Activated naive CD8-positive, alpha-beta T cell treated with anti-CD3 and anti-CD28 coated beads, Interleukin-2, amount 10 ng/mL, durations not matched to agents 7 days and 5 days (primary cell): ENCODE measurements around the gene ATP4B. TPM values are rescaled to one million over a fixed set of nuclear protein-coding genes. Genes with fewer than 3 reads are reported as not detected.

Experiments
- ATAC-seq: fragments of 150-1000 bp; cut with Tn5 transposase; one replicate; pipeline ENCODE4 v1.10.0; 2021; ENCODE audit warnings: low read depth, moderate library complexity
- POLR2A ChIA-PET: fragments of 350-600 bp; sonication (Branson Sonifier 250); formaldehyde crosslinking; loops from one replicate; lab custom pipeline; 2021; ENCODE audit warnings: antibody characterized with exemption; lab: Charles Lee
- DNase-seq: peaks from one replicate; pipeline ENCODE4 v3.0.0; 2021
- H3K27ac Mint-ChIP-seq: one replicate; pipeline ENCODE4 v1.8.0; 2022; ENCODE audit warnings: mild to moderate bottlenecking, mixed read lengths
- H3K27me3 Mint-ChIP-seq: one replicate; pipeline ENCODE4 v1.8.0; 2022; ENCODE audit warnings: mild to moderate bottlenecking, moderate library complexity, mixed read lengths
- H3K36me3 Mint-ChIP-seq: one replicate; pipeline ENCODE4 v1.8.0; 2021; ENCODE audit warnings: mild to moderate bottlenecking, mixed read lengths
- H3K4me1 Mint-ChIP-seq: one replicate; pipeline ENCODE4 v1.8.0; 2021; ENCODE audit warnings: mixed read lengths
- H3K4me3 Mint-ChIP-seq: one replicate; pipeline ENCODE4 v1.8.0; 2022; ENCODE audit warnings: mild to moderate bottlenecking, moderate library complexity, mixed read lengths
- H3K9me3 Mint-ChIP-seq: one replicate; pipeline ENCODE4 v1.8.0; 2021; ENCODE audit warnings: mixed read lengths
- total RNA-seq, 2 experiments: library from RNA; stranded (reverse); gene quantifications; one replicate each; pipeline ENCODE4 v1.2.3, GENCODE V29; 2021

ATP4B gene
- total RNA-seq, 2 experiments from 2014 or later: not detected

GRCh38 chr13:113664751-113665596 lies 7.0 kb upstream of the ATP4B start:
- Mint-ChIP-seq H3K4me1 (no peaks in the 10 kb centered on the region), H3K4me3 (no peak overlapping the region), H3K27ac (no peak overlapping the region), H3K9me3 (peaks cover 9% of the 10 kb centered on the region), H3K36me3 (no peaks in the 10 kb centered on the region), H3K27me3 (peaks cover 17% of the 10 kb centered on the region)
- ATAC-seq: no peak
- POLR2A ChIA-PET: no interaction called here
- DNase-seq: peak; percentile 25

GRCh38 chr13:113663934-113664333 lies 5.9 kb upstream of the ATP4B start:
- Mint-ChIP-seq H3K27me3 (peaks cover 17% of the 10 kb centered on the region), H3K4me1 (no peaks in the 10 kb centered on the region), H3K27ac (no peak overlapping the region), H3K36me3 (no peaks in the 10 kb centered on the region), H3K9me3 (peaks cover 9% of the 10 kb centered on the region), H3K4me3 (no peak overlapping the region)
- POLR2A ChIA-PET: no interaction called here
- ATAC-seq: no peak
- DNase-seq: peak; percentile 8

DNA sequence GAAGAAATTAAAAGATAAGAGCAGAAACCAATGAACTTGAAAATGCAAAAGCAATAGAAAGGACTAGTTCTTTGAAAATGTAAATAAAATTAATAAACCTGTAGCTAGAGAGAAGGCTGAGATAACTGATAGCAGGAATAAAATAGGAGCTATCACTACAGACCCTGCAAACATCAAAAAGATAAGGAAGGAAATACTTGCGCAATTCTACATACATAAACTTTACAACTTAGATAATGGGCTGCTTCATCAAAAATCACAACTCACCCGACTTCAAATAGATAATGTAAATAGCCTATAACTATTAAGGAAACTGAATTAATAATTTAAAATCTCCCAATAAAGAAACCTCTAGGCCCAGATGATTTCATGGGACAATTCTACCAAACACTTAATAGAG lies 3.5 kb upstream of the ATP4B start:
- Mint-ChIP-seq H3K4me1 (no peaks in the 10 kb centered on the region), H3K9me3 (peaks cover 9% of the 10 kb centered on the region), H3K27me3 (peaks cover 16% of the 10 kb centered on the region), H3K27ac (no peak overlapping the region), H3K36me3 (no peaks in the 10 kb centered on the region), H3K4me3 (no peak overlapping the region)
- ATAC-seq: no peak
- no peak for DNase-seq
- POLR2A ChIA-PET: no interaction called here

DNA sequence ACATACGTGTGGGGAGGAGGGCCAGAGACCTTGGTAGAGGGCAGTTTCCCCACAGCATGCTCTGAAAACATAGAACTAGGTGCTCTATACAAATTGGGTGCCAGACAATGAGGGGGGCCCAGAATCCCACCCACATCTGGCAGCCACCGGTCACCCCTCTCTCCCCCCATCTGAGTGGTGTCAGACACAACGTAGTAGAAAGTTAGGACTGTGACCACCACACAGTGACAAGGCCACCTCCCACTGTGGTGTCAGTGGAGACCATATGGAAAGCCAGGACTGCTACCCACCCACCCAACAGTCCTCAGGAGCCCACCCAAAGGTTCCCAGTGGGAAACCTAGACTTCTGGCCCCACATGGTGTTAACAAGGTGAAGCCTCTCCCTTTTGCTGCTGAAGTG lies 2.1 kb upstream of the ATP4B start:
- no peak overlapping the region for H3K4me3 Mint-ChIP-seq
- H3K36me3 Mint-ChIP-seq: no peaks in the 10 kb centered on the region
- no peaks in the 10 kb centered on the region for H3K4me1 Mint-ChIP-seq
- H3K27ac Mint-ChIP-seq: no peak overlapping the region
- H3K27me3 Mint-ChIP-seq: peaks cover 16% of the 10 kb centered on the region
- ATAC-seq (no peak), DNase-seq (peak; percentile 15)
- POLR2A ChIA-PET: no interaction called here
- H3K9me3 Mint-ChIP-seq: peaks cover 9% of the 10 kb centered on the region

DNA sequence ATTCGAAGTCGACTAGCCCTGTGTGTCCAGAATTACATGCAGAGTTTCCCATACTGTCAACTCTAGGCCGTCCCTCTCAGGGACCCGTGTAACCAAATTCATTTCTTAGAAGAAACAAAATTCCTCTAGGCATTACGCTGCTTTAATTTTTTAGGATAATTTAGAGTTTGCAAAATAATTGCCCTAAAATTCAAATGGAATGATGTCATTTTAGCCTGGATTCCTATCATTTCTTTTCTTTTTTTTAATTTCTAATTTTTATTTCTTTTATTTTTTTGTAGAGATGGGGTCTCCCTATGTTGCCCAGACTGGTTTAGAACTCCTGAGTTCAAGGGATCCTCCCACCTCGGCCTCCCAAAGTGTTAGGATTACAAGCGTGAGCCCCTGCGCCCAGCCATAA lies 1.3 kb upstream of the ATP4B start:
- DNase-seq (no peak), ATAC-seq (no peak)
- Mint-ChIP-seq H3K4me1 (no peaks in the 10 kb centered on the region), H3K27me3 (peaks cover 14% of the 10 kb centered on the region), H3K4me3 (no peak overlapping the region), H3K9me3 (peaks cover 9% of the 10 kb centered on the region), H3K36me3 (no peaks in the 10 kb centered on the region), H3K27ac (no peak overlapping the region)
- POLR2A ChIA-PET: no interaction called here

DNA sequence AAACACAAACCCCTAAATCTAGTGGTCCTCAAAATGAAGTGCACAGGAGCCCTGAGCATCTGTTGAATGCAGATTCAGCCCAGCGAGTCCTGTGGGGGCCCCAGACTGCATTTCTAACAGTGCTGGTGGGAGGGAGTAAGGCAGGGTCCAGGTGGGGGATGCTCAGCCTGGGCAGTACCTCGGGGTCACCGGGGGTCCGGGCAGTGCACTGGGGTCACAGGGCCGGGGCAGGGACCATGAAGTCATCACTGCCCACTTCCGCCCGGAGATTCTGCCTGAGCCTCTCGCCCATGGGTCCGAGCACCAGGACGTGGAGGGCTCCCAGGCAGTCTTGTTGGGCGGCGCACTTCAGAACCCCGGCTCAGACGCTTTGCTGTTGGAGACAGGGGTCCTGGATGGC lies 838 bp upstream of the ATP4B start:
- peaks cover 9% of the 10 kb centered on the region for H3K9me3 Mint-ChIP-seq
- H3K4me3 Mint-ChIP-seq: no peak overlapping the region
- ATAC-seq (no peak), DNase-seq (peak; percentile 19)
- H3K36me3 Mint-ChIP-seq: no peaks in the 10 kb centered on the region
- H3K27me3 Mint-ChIP-seq: peaks cover 12% of the 10 kb centered on the region
- H3K4me1 Mint-ChIP-seq: no peaks in the 10 kb centered on the region
- H3K27ac Mint-ChIP-seq: no peak overlapping the region
- POLR2A ChIA-PET: no interaction called here

- Mint-ChIP-seq H3K4me3 (no peak overlapping the region), H3K27me3 (peaks cover 6% of the 10 kb centered on the region), H3K9me3 (peaks cover 9% of the 10 kb centered on the region), H3K27ac (no peak overlapping the region), H3K4me1 (no peaks in the 10 kb centered on the region), H3K36me3 (no peaks in the 10 kb centered on the region)
- POLR2A ChIA-PET: no interaction called here
- DNase-seq (peak; percentile 24), ATAC-seq (no peak)
Observed at GRCh38 chr13:113656831-113657671, 947 bp downstream of the ATP4B start.

GRCh38 chr13:113656003-113656588 lies 1.9 kb downstream of the ATP4B start:
- Mint-ChIP-seq H3K27me3 (peaks cover 2% of the 10 kb centered on the region), H3K27ac (no peak overlapping the region), H3K4me1 (no peaks in the 10 kb centered on the region), H3K9me3 (peaks cover 4% of the 10 kb centered on the region), H3K36me3 (no peaks in the 10 kb centered on the region), H3K4me3 (no peak overlapping the region)
- no peak for ATAC-seq
- POLR2A ChIA-PET: no interaction called here
- DNase-seq: peak; percentile 19

- H3K4me1 Mint-ChIP-seq: no peaks in the 10 kb centered on the region
- H3K9me3 Mint-ChIP-seq: no peaks in the 10 kb centered on the region
- POLR2A ChIA-PET: no interaction called here
- no peak overlapping the region for H3K27ac Mint-ChIP-seq
- H3K36me3 Mint-ChIP-seq: no peaks in the 10 kb centered on the region
- H3K4me3 Mint-ChIP-seq: no peak overlapping the region
- H3K27me3 Mint-ChIP-seq: no peaks in the 10 kb centered on the region
- ATAC-seq (no peak), DNase-seq (peak; percentile 29)
Observed at GRCh38 chr13:113655346-113656002, 2.5 kb downstream of the ATP4B start.

- Mint-ChIP-seq H3K4me3 (no peak overlapping the region), H3K9me3 (no peaks in the 10 kb centered on the region), H3K4me1 (no peaks in the 10 kb centered on the region), H3K27me3 (no peaks in the 10 kb centered on the region), H3K27ac (no peak overlapping the region), H3K36me3 (no peaks in the 10 kb centered on the region)
- ATAC-seq (no peak), DNase-seq (peak; percentile 14)
- POLR2A ChIA-PET: no interaction called here
Observed at GRCh38 chr13:113654591-113655345, 3.2 kb downstream of the ATP4B start.

GRCh38 chr13:113654175-113654560 lies 3.8 kb downstream of the ATP4B start:
- DNase-seq (no peak), ATAC-seq (no peak)
- Mint-ChIP-seq H3K27ac (no peak overlapping the region), H3K27me3 (no peaks in the 10 kb centered on the region), H3K4me1 (no peaks in the 10 kb centered on the region), H3K9me3 (no peaks in the 10 kb centered on the region), H3K4me3 (no peak overlapping the region), H3K36me3 (no peaks in the 10 kb centered on the region)
- POLR2A ChIA-PET: no interaction called here

DNA sequence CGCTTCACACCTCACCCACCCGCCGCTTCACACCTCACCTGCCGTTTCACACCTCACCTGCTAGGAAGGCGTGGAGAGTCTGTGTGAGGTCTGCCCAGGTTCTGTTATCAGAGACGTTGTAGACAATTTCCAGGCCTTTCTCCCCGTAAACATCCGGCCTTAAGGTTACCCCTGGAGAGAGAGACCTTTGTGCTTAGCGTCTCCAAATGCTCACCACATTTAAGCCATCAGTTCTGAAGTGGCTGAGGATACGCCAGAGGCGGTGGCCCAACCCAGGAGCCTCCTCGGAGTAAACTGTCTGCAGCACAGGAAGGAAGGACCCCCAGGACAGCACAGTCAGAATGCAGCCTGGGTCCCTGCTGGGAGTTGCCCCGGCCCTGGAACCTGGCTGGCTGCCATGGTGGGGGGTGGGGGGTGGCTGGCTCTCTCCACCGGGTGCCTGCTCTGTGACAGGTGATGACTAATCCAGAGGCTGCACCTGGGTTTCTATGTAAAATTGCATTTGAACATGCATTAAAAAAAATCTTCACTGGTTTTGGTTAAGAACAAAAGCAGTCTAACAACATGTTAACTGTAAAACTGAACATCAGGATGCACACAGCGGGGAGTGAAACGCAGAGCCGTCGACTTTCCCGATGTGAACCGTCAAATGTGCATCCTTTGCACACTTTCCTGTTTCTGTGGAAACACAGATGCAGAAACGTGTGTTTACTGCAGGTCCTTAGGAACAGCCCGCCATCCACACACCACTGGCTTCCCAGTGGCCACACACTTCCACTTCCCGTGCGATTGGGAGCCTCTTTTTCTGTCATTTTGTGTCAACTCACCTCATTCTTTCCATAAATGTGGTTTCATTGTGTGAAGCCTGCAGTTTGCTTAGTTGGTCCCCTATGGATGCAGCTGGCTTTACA lies 4.5 kb downstream of the ATP4B start:
- H3K27me3 Mint-ChIP-seq: no peaks in the 10 kb centered on the region
- no peak overlapping the region for H3K4me3 Mint-ChIP-seq
- no peaks in the 10 kb centered on the region for H3K9me3 Mint-ChIP-seq
- no peaks in the 10 kb centered on the region for H3K36me3 Mint-ChIP-seq
- no peaks in the 10 kb centered on the region for H3K4me1 Mint-ChIP-seq
- no peak overlapping the region for H3K27ac Mint-ChIP-seq
- POLR2A ChIA-PET: no interaction called here
- peak; percentile 17 for DNase-seq
- ATAC-seq: no peak
